NCI-H1417 treated with DMSO at 0.1 percent for 48 hours (cell line): ENCODE measurements around the gene SPHKAP.
"Not testable (repeated sequence)": the region's sequence is repeated elsewhere in the genome, so short reads cannot be mapped to it uniquely, and the experiment has no call there.

Experiments
- DNase-seq: peaks from one replicate; lab custom pipeline; 2025; lab: John Stamatoyannopoulos, UW

The SPHKAP gene

GRCh38 chr2:228181098-228182019, at the start of gene SPHKAP:
SPHKAP (minus strand) TSS chr2:228181687; CDS start chr2:228181598, 89 bp downstream.
- DNase-seq: no peak

DNA sequence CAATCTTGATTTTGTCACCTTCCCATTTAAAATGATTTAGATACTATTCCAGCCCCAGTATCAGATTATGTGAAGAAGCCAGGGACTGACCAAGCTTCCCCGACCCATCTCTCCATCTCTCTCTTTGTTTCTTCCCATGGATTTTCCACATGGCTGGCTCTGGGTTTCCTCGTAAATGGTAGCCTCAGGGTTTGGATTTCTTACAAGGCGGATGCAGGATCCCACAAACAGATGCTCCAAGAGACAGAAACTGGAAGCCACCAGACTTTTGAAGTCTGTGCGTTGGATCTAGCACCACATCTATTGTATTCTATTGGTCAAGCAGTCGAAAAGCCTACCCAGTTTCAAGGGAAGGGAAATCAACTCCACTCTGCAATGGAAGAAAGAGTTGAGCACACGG, 46.0 kb upstream of the SPHKAP start:
- DNase-seq: no peak

GRCh38 chr2:228224410-228224809, 42.9 kb upstream of the SPHKAP start:
- DNase-seq: no peak

- DNase-seq: not testable (repeated sequence)
Observed at GRCh38 chr2:228218593-228218992, 37.1 kb upstream of the SPHKAP start.

GRCh38 chr2:228197504-228197903, 16.0 kb upstream of the SPHKAP start:
- DNase-seq: no peak

GRCh38 chr2:228180181-228181097, 1.0 kb downstream of the SPHKAP start:
- no peak for DNase-seq

GRCh38 chr2:228167290-228167689, 14.2 kb downstream of the SPHKAP start:
- DNase-seq: no peak

DNA sequence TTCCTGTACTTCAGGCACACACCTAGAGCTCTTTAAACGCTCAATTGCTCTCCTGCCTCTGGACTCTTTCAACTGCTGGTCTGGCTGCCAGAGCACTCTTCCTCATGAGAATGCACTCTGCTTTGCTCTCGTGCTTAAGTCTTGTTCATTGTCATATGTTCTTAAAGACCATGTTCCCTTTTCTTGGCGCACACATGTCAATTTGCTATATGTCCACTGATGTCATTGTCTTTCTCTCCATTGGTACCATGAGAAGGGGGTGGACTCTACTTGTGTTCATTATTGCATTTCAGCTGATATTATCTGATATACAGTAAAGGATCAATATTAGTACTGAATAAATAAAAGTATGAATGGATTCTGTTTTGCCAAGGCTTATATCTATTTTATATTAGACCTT, 16.8 kb downstream of the SPHKAP start:
- DNase-seq: no peak

GRCh38 chr2:228157841-228158240, 23.6 kb downstream of the SPHKAP start:
- no peak for DNase-seq

- no peak for DNase-seq
Observed at GRCh38 chr2:228144961-228145360, 36.5 kb downstream of the SPHKAP start.

DNA sequence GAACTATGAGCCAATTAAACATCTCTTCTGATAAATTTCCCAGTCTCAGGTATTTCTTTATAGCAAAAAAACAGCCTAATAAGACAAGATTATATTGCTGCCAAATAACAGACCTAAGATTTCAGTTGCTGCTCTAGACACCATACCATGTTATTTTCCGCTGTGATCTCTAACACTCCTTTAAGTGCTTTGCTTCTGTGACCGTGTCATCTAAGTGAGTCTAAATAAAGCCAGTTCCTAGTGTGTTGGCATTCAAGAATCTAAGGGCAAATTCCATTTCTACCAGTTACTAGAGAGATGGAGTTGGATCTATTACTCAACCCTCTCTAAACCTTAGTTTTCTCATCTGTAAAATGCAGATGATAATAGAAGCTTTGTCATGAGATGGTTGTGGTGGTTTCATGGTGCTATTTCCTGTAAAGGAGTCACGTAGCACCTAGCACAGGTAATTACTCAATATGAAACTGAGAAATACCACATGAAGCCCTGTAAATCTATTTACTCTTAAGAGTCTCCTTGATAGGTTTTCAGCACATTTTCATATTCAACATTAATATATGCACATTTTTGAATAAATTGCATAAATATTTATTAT, 40.5 kb downstream of the SPHKAP start:
- no peak for DNase-seq

- no peak for DNase-seq
Observed at GRCh38 chr2:228136027-228136426, 45.5 kb downstream of the SPHKAP start.

DNA sequence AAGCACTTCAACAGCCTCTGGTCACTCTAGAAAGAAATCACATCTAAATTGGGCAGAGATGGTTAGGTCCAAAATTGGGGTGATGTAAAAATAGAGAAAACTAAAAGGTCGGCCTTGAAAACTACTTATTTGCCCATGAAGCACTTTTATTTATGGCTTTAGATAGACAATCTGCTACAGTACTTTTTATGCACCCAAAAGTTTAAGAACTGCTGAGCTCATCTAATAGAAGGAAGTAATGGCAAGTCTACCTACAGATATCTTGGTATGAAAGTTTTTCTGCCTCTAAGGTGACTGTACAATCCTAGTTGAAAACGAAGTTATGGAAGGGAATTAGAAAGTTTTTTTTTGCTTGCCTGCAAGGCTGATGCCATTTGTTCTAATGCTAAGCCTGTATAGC, 46.2 kb downstream of the SPHKAP start:
- no peak for DNase-seq

DNA sequence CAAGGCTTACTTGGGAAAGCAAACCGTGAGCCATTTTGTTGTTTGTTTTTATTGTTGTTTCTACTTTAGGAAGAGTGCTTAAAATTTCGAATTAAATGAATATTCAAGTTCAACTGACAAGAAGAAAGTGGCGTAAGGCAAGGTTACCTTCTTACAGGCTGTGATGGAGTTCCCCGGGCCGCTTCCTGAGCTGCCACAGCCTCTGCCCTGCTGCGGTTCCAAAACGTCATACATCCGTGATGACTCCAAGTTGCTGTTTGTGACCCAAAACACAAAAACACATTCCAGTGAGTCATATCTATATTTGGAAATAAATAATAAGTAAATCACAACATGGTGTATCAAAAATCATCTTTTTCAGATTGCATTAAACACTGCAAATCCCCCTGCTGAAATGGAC, 49.7 kb downstream of the SPHKAP start:
- DNase-seq: no peak

GRCh38 chr2:228126401-228126800, 55.1 kb downstream of the SPHKAP start:
- no peak for DNase-seq

- DNase-seq: no peak
Observed at GRCh38 chr2:228118940-228119339, 62.5 kb downstream of the SPHKAP start.

DNA sequence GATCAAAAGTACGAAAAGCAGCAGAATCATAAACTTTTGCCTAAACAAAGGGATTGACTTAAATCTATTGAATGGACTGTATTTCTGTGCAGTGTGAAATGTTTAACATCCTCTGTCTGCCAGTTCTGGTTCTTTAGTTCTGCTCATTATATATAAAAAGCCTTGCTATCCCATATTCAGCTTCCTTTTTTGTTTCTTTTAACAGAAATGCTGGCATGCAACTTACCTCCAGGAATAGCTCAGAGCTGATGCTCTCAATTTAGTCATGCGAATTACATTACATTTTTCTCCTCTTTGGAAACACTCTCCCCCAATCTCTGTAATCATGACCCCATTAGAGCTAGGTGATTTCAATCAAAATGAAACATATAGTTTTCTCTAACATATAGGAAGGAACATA, 73.6 kb downstream of the SPHKAP start:
- no peak for DNase-seq

GRCh38 chr2:228105526-228106250, 75.8 kb downstream of the SPHKAP start:
- DNase-seq: no peak

- DNase-seq: no peak
Observed at GRCh38 chr2:228104215-228104614, 77.3 kb downstream of the SPHKAP start.

DNA sequence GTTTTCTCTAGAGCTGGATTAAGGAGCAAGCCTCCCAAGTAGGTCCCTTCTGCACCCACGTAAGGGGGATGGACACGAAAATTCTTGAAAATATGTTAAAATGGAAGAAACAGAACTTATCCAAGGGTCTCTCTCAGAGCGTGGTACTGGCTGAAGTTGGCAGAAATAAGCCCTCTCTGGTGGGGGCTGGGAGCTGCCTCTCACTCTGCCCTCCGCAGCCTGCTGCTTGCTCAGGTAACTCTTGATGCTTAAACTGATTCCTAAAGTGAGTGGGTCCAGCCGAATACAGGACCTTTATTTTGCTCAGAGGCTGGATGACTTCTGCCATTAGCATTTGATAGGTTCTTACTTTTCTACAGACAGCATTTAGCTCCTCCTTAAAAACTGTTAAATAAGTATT, 78.1 kb downstream of the SPHKAP start:
- no peak for DNase-seq

DNA sequence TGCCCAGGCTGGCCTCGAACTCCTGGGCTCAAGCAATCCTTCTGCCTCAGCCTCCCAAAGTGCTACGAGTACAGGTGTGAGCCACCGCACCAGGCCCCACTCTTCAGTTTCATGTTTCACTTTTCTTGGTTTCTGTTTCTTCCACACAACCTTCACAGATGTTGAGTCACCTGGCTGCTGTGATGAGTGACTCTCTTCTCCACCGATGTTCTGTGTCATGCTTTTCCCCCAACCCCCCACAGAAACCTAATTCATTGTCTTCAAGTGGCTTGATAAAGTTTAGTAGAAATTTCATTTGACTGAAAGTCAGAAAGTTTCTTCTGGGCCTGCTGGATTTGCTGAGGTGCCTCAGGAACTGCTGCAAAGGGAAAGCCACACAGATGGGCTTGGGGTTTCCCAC, 78.5 kb downstream of the SPHKAP start:
- no peak for DNase-seq
